OCI-M2 (cell line): Measurements from ENCODE around the gene CFTR.
"Not testable (repeated sequence)": the region's sequence is repeated elsewhere in the genome, so short reads cannot be mapped to it uniquely, and the experiment has no call there.

Source experiments
- DNase-seq: peaks from one replicate; lab custom pipeline; 2025; ENCODE audit not compliant: unreplicated experiment; lab: John Stamatoyannopoulos, UW

The CFTR gene

GRCh38 chr7:117479225-117480054 lies at the start of gene CFTR:
Gene CFTR, plus strand, starts transcription at chr7:117480025. Its CDS starts 70 bp downstream, at chr7:117480095.
- no peak for DNase-seq

- DNase-seq, result no peak
These were observed 44.3 kb upstream of the CFTR start for GRCh38 chr7:117435475-117436043.

- no peak for DNase-seq
These were observed 35.2 kb upstream of the CFTR start for GRCh38 chr7:117444646-117445045.

GRCh38 chr7:117445206-117445605 lies 34.6 kb upstream of the CFTR start:
- no peak for DNase-seq

- no peak for DNase-seq
These were observed 33.5 kb upstream of the CFTR start for GRCh38 chr7:117446220-117446815.

- DNase-seq, result no peak
These were observed 31.2 kb upstream of the CFTR start for GRCh38 chr7:117448655-117449054.

GRCh38 chr7:117458977-117459583 lies 20.7 kb upstream of the CFTR start:
- DNase-seq, result no peak

- DNase-seq, result no peak
These were observed 20.1 kb upstream of the CFTR start for GRCh38 chr7:117459735-117460134.

GRCh38 chr7:117460815-117461214 lies 19.0 kb upstream of the CFTR start:
- DNase-seq, result not testable (repeated sequence)

GRCh38 chr7:117468174-117468573 lies 11.7 kb upstream of the CFTR start:
- DNase-seq, result no peak

GRCh38 chr7:117470777-117471176 lies 9.0 kb upstream of the CFTR start:
- DNase-seq, result no peak

- DNase-seq, result no peak
These were observed 7.5 kb upstream of the CFTR start for GRCh38 chr7:117472335-117472734.

- no peak for DNase-seq
These were observed 3.1 kb upstream of the CFTR start for GRCh38 chr7:117476557-117477215.

- DNase-seq, result no peak
These were observed 995 bp upstream of the CFTR start for GRCh38 chr7:117478836-117479224.

- no peak for DNase-seq
These were observed 184 bp downstream of the CFTR start for GRCh38 chr7:117480055-117480362.

GRCh38 chr7:117480978-117481377 lies 1.2 kb downstream of the CFTR start:
- no peak for DNase-seq

GRCh38 chr7:117485118-117485620 lies 5.3 kb downstream of the CFTR start:
- DNase-seq, result no peak

GRCh38 chr7:117489016-117489415 lies 9.2 kb downstream of the CFTR start:
- DNase-seq, result no peak

GRCh38 chr7:117489430-117489829 lies 9.6 kb downstream of the CFTR start:
- DNase-seq, result no peak

GRCh38 chr7:117489911-117490310 lies 10.1 kb downstream of the CFTR start:
- no peak for DNase-seq

- no peak for DNase-seq
These were observed 12.8 kb downstream of the CFTR start for GRCh38 chr7:117492649-117493048.
